H1 (cell line): ENCODE measurements around the gene FRMD3. TPM values are rescaled to one million over a fixed set of nuclear protein-coding genes. Genes with fewer than 3 reads are reported as not detected.

Source experiments
- CTCF ChIA-PET: fragments of 300-600 bp; sonication (Branson Sonifier 250); formaldehyde crosslinking; loops from one replicate; lab custom pipeline; 2021; ENCODE audit not compliant: partially characterized antibody; lab: Charles Lee
- POLR2A ChIA-PET: fragments of 300-600 bp; sonication (Branson Sonifier 250); formaldehyde crosslinking; loops from one replicate; lab custom pipeline; 2021; ENCODE audit warnings: inconsistent platforms; ENCODE audit not compliant: partially characterized antibody; lab: Charles Lee
- DNase-seq, 2 experiments: peaks; one replicate each; pipeline versions ENCODE4 v3.0.0 to v3.0.0-alpha.2; 2010 to 2022; ENCODE audit warnings: low spot score in 2 of 2, low read depth in 1 of 2, mixed read lengths in 1 of 2
- FAIRE-seq: peaks from 2 replicates; lab custom pipeline; 2011; peaks lifted over from hg19 to GRCh38; lab: Jason Lieb, UNC
- H2AFZ ChIP-seq: 2 replicates; pipeline ENCODE4 v1.8.1; 2012; ENCODE audit warnings: low read length, inconsistent platforms
- H2AK5ac ChIP-seq: 2 replicates; pipeline ENCODE4 v1.6.1; 2013; ENCODE audit warnings: low read depth, low read length
- H2BK120ac ChIP-seq: replicated peaks from 2 replicates; pipeline ENCODE3; 2013; ENCODE audit warnings: low read depth, low read length, inconsistent platforms
- H2BK12ac ChIP-seq: 2 replicates; pipeline ENCODE4 v1.6.1; 2013; ENCODE audit warnings: low read depth, low read length
- H2BK15ac ChIP-seq: 2 replicates; pipeline ENCODE4 v1.6.1; 2013; ENCODE audit warnings: low read length
- H2BK20ac ChIP-seq: 2 replicates; pipeline ENCODE4 v1.6.1; 2013; ENCODE audit warnings: low read length
- H2BK5ac ChIP-seq: 2 replicates; pipeline ENCODE4 v1.6.1; 2013; ENCODE audit warnings: low read depth, low read length
- H3K14ac ChIP-seq: 2 replicates; pipeline ENCODE4 v1.6.1; 2013; ENCODE audit warnings: inconsistent platforms; ENCODE audit not compliant: insufficient read length
- H3K18ac ChIP-seq: 2 replicates; pipeline ENCODE4 v1.6.1; 2013; ENCODE audit warnings: low read length; ENCODE audit errors: extremely low read depth
- H3K23ac ChIP-seq: 2 replicates; pipeline ENCODE4 v1.6.1; 2013; ENCODE audit warnings: inconsistent platforms; ENCODE audit not compliant: insufficient read length
- H3K23me2 ChIP-seq: 2 replicates; pipeline ENCODE4 v1.6.1; 2013; ENCODE audit warnings: low read depth, low read length
- H3K27ac ChIP-seq: 2 replicates; pipeline ENCODE4 v1.6.1; 2011; ENCODE audit warnings: low read depth, low read length, inconsistent platforms
- H3K27me3 ChIP-seq, 4 experiments: replicated peaks in 1 of 4; 1 replicate in 1 of 4; 2 replicates in 3 of 4; pipeline versions ENCODE4 v1.6.1 to v1.8.1; 2011 to 2013; ENCODE audit warnings: low read length in 3 of 4, mild to moderate bottlenecking in 3 of 4, inconsistent platforms in 2 of 4, mixed read lengths in 2 of 4, moderate library complexity in 1 of 4; ENCODE audit not compliant: control insufficient read depth in 3 of 4, insufficient read depth in 3 of 4; ENCODE audit errors: extremely low read depth in 1 of 4
- H3K36me3 ChIP-seq, 4 experiments: 2 replicates each; pipeline versions ENCODE4 v1.6.1 to v1.8.1; 2011 to 2013; ENCODE audit warnings: mild to moderate bottlenecking in 4 of 4, low read length in 3 of 4, moderate library complexity in 2 of 4, control low read depth in 1 of 4, inconsistent platforms in 1 of 4; ENCODE audit not compliant: insufficient read depth in 4 of 4, control insufficient read depth in 2 of 4
- H3K4ac ChIP-seq: replicated peaks from 2 replicates; pipeline ENCODE3; 2013; ENCODE audit warnings: low read length, low read depth, mixed read lengths, inconsistent platforms; ENCODE audit not compliant: insufficient read length
- H3K4me1 ChIP-seq, 4 experiments: replicated peaks in 1 of 4; 1 replicate in 1 of 4; 2 replicates in 3 of 4; pipeline versions ENCODE4 v1.6.1 to v1.8.1; 2011 to 2013; ENCODE audit warnings: low read length in 3 of 4, inconsistent platforms in 2 of 4, mixed read lengths in 1 of 4; ENCODE audit not compliant: insufficient read depth in 4 of 4, control insufficient read depth in 3 of 4
- H3K4me2 ChIP-seq, 2 experiments: 2 replicates each; pipeline versions ENCODE4 v1.6.1 to v1.8.1; 2011 to 2013; ENCODE audit warnings: low read depth in 2 of 2, low read length in 2 of 2, control low read depth in 1 of 2, inconsistent platforms in 1 of 2, mild to moderate bottlenecking in 1 of 2; ENCODE audit not compliant: insufficient read depth in 1 of 2
- H3K4me3 ChIP-seq, 4 experiments: fragments of 200-600, 300-600 bp in 1 of 4; sonication (generic), shearing (Covaris generic), sonication (Bioruptor Twin) in 1 of 4; 2 replicates each; pipeline versions ENCODE4 v1.5.1 to v1.8.1; 2011 to 2016; ENCODE audit warnings: low read length in 4 of 4, low read depth in 3 of 4, control low read depth in 2 of 4, inconsistent platforms in 2 of 4, mild to moderate bottlenecking in 2 of 4, mixed read lengths in 1 of 4, moderate library complexity in 1 of 4; ENCODE audit not compliant: insufficient read depth in 2 of 4; ENCODE audit errors: extremely low read depth in 1 of 4
- H3K56ac ChIP-seq: replicated peaks from 2 replicates; pipeline ENCODE3; 2013; ENCODE audit warnings: low read depth, mild to moderate bottlenecking, mixed read lengths, low read length, inconsistent platforms; ENCODE audit not compliant: insufficient read length
- H3K79me1 ChIP-seq: 2 replicates; pipeline ENCODE4 v1.6.1; 2013; ENCODE audit warnings: low read depth, low read length, control low read depth
- H3K79me2 ChIP-seq, 2 experiments: 2 replicates each; pipeline versions ENCODE4 v1.6.1 to v1.8.1; 2012 to 2013; ENCODE audit warnings: low read length in 2 of 2, mild to moderate bottlenecking in 2 of 2, inconsistent platforms in 1 of 2; ENCODE audit not compliant: insufficient read depth in 2 of 2, control insufficient read depth in 1 of 2
- H3K9ac ChIP-seq, 4 experiments: replicated peaks in 1 of 4; 1 replicate in 1 of 4; 2 replicates in 3 of 4; pipeline versions ENCODE4 v1.6.1 to v1.8.1; 2011 to 2013; ENCODE audit warnings: low read depth in 3 of 4, low read length in 3 of 4, control low read depth in 2 of 4, mild to moderate bottlenecking in 2 of 4, moderate library complexity in 2 of 4, inconsistent platforms in 1 of 4; ENCODE audit errors: extremely low read depth in 1 of 4
- H3K9me3 ChIP-seq, 2 experiments: 2 replicates each; pipeline versions ENCODE4 v1.6.1 to v1.8.1; 2012 to 2013; ENCODE audit warnings: mild to moderate bottlenecking in 2 of 2, moderate library complexity in 2 of 2, control low read depth in 1 of 2, inconsistent platforms in 1 of 2, low read depth in 1 of 2, low read length in 1 of 2, mixed read lengths in 1 of 2; ENCODE audit not compliant: insufficient read depth in 2 of 2
- H4K20me1 ChIP-seq, 2 experiments: replicated peaks in 1 of 2; 2 replicates each; pipeline versions ENCODE3 to v1.8.1; 2011 to 2013; ENCODE audit warnings: inconsistent platforms in 2 of 2, low read length in 2 of 2, mild to moderate bottlenecking in 1 of 2; ENCODE audit not compliant: insufficient read depth in 2 of 2, control insufficient read depth in 1 of 2
- H4K5ac ChIP-seq: 2 replicates; pipeline ENCODE4 v1.6.1; 2013; ENCODE audit warnings: low read length, low read depth, mixed read lengths, inconsistent platforms; ENCODE audit not compliant: insufficient read length
- H4K8ac ChIP-seq: 2 replicates; pipeline ENCODE4 v1.8.0; 2013; ENCODE audit warnings: mild to moderate bottlenecking, moderate library complexity, low read length, inconsistent platforms; ENCODE audit not compliant: insufficient read depth; ENCODE audit errors: extremely low read depth
- H4K91ac ChIP-seq: replicated peaks from 2 replicates; pipeline ENCODE3; 2013; ENCODE audit warnings: low read length, mixed read lengths, inconsistent platforms; ENCODE audit not compliant: insufficient read length
- CREB1 ChIP-seq: IDR thresholded peaks from 2 replicates; pipeline ENCODE4 v1.6.1; 2012; ENCODE audit warnings: inconsistent platforms
- HDAC6 ChIP-seq: IDR thresholded peaks from one replicate; pipeline ENCODE4 v1.7.1; 2012; ENCODE audit warnings: low read depth, mild to moderate bottlenecking, inconsistent platforms, low read length, moderate library complexity
- TCF12 ChIP-seq: IDR thresholded peaks from 2 replicates; pipeline ENCODE4 v1.6.1; 2011; ENCODE audit warnings: low read depth, mild to moderate bottlenecking, low read length
- WGBS, 2 experiments: shearing (Covaris generic) in 1 of 2; methylation state at CpG; one replicate each; pipeline versions ENCODE4 v1.1.6 to v1.1.7; 2013 to 2015; ENCODE audit warnings: low lambda C conversion rate in 2 of 2, mixed read lengths in 2 of 2, inconsistent platforms in 1 of 2, low coverage in 1 of 2, missing lambda C conversion rate in 1 of 2; ENCODE audit not compliant: insufficient replicate concordance in 2 of 2, insufficient coverage in 1 of 2, insufficient read length in 1 of 2; ENCODE audit errors: extremely low coverage in 1 of 2, missing lambda C conversion rate in 1 of 2; 5-methylcytosine and 5-hydroxymethylcytosine counted together
- polyA plus RNA-seq, 7 experiments: library from polyadenylated mRNA; depleted of rRNA in 3 of 7; stranded (reverse) in 5 of 7; unstranded in 2 of 7; fragments of >200 nt in 5 of 7; fragments of 200-250 nt in 2 of 7; gene quantifications; 1 replicate in 5 of 7; 2 replicates in 1 of 7; 4 replicates in 1 of 7; pipeline versions ENCODE4 v1.2.1 to v1.2.3, GENCODE V29; 2011 to 2013; ENCODE audit warnings: missing spikeins in 2 of 7, mixed read lengths in 2 of 7
- total RNA-seq: library from RNA; stranded (reverse); fragmentation: NEBNext Ultra II Directional; extraction: Animal tissue kit (Norgen Biotek cat#: 25700); gene quantifications from 2 replicates; pipeline ENCODE4 v1.2.1, GENCODE V29; 2021
- TF ChIP-seq, protein P1 (sequence below): IDR thresholded peaks from 2 replicates; pipeline ENCODE4 v1.6.1; 2012; ENCODE audit warnings: low read length, inconsistent platforms

Gene FRMD3
- total and polyA plus RNA-seq, 2 of the 8 experiments (the other 6 are each of a cell fraction or from before 2014, with no cell fraction given): 0.15 to 1.4 TPM

GRCh38 chr9:83274787-83275186 lies 263.4 kb downstream of the FRMD3 start:
- no peak overlapping the region for H3K4me2 ChIP-seq
- no peak overlapping the region for H3K27ac ChIP-seq
- TF ChIP-seq, protein P1, sequence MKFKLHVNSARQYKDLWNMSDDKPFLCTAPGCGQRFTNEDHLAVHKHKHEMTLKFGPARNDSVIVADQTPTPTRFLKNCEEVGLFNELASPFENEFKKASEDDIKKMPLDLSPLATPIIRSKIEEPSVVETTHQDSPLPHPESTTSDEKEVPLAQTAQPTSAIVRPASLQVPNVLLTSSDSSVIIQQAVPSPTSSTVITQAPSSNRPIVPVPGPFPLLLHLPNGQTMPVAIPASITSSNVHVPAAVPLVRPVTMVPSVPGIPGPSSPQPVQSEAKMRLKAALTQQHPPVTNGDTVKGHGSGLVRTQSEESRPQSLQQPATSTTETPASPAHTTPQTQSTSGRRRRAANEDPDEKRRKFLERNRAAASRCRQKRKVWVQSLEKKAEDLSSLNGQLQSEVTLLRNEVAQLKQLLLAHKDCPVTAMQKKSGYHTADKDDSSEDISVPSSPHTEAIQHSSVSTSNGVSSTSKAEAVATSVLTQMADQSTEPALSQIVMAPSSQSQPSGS: no peak
- TF ChIP-seq HDAC6 (no peak), CREB1 (no peak), TCF12 (no peak)
- DNase-seq (no peak), FAIRE-seq (no peak)
- no peaks in the 10 kb centered on the region for H3K4me1 ChIP-seq
- H4K5ac ChIP-seq: no peak overlapping the region
- no peak overlapping the region for H2BK5ac ChIP-seq
- WGBS, 2 experiments: 94% methylated on average over 5 of the region's 5 CpGs; no CpG with 5 or more reads in 1 of the 2 experiments
- no peaks in the 10 kb centered on the region for H3K79me1 ChIP-seq
- no peak overlapping the region for H3K56ac ChIP-seq
- 0 out of 2 replicates have a peak, but pooled peaks cover 3% of the 10 kb centered on the region for H3K23me2 ChIP-seq
- H3K14ac ChIP-seq: no peak overlapping the region
- POLR2A ChIA-PET: no interaction called here
- H4K20me1 ChIP-seq: no peaks in the 10 kb centered on the region
- no peak overlapping the region for H3K18ac ChIP-seq
- H3K9ac ChIP-seq: no peak overlapping the region
- H2BK12ac ChIP-seq: no peak overlapping the region
- no peaks in the 10 kb centered on the region for H3K79me2 ChIP-seq
- no peak overlapping the region for H4K91ac ChIP-seq
- no peak overlapping the region for H2BK15ac ChIP-seq
- H2BK120ac ChIP-seq: no peak overlapping the region
- CTCF ChIA-PET: interaction anchor here (0.8 to 1.5 kb wide), 4 partner anchors 18 to 75 kb away, joined by 3 read pairs; no protein-coding TSS in a partner anchor
- H2AFZ ChIP-seq: no peak overlapping the region
- H3K4me3 ChIP-seq: no peak overlapping the region
- no peaks in the 10 kb centered on the region for H3K36me3 ChIP-seq
- no peak overlapping the region for H2AK5ac ChIP-seq
- H3K9me3 ChIP-seq: peaks cover 0 to 11% of the 10 kb centered on the region in 2 experiments; a peak in 2 of 4 replicates
- no peak overlapping the region for H3K4ac ChIP-seq
- no peak overlapping the region for H3K23ac ChIP-seq
- no peak overlapping the region for H2BK20ac ChIP-seq
- H3K27me3 ChIP-seq: no peaks in the 10 kb centered on the region
- no peak overlapping the region for H4K8ac ChIP-seq
